D721Med (cell line): ENCODE data around the gene APPL2.
"Not testable (repeated sequence)": the region's sequence is repeated elsewhere in the genome, so short reads cannot be mapped to it uniquely, and the experiment has no call there.

Experiments used
- DNase-seq: peaks from one replicate; pipeline ENCODE4 v3.0.0; 2011; ENCODE audit warnings: low spot score; ENCODE audit not compliant: insufficient read length
- FAIRE-seq: peaks from 2 replicates; lab custom pipeline; 2011; peaks lifted over from hg19 to GRCh38; lab: Jason Lieb, UNC
- TF ChIP-seq, protein P1 (sequence below): IDR thresholded peaks from 2 replicates; pipeline ENCODE4 v1.5.1; 2012; ENCODE audit warnings: mild to moderate bottlenecking, control low read depth; ENCODE audit not compliant: insufficient read depth; ENCODE audit errors: missing control alignments

The APPL2 gene

DNA sequence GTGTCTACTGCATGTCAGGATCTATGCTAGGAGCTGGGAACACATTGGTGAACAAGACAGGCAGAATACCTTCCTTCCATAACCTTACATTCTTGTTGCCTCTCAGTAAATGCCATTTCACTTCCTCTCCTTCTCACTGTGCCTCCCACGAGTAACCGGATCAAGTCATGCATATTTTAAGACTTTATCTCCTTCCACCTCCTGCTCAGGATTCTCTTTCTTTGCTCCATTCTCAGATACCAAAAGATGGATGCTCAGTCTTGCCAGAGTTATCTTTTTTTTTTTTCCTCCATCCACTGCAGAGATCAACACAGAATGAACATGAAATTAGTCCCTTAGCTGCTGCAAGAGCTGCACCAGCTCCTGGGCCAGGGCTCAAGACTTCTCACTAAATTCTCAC is 20.0 kb upstream of the APPL2 start:
- FAIRE-seq: no peak
- DNase-seq: no peak
- TF ChIP-seq, protein P1, sequence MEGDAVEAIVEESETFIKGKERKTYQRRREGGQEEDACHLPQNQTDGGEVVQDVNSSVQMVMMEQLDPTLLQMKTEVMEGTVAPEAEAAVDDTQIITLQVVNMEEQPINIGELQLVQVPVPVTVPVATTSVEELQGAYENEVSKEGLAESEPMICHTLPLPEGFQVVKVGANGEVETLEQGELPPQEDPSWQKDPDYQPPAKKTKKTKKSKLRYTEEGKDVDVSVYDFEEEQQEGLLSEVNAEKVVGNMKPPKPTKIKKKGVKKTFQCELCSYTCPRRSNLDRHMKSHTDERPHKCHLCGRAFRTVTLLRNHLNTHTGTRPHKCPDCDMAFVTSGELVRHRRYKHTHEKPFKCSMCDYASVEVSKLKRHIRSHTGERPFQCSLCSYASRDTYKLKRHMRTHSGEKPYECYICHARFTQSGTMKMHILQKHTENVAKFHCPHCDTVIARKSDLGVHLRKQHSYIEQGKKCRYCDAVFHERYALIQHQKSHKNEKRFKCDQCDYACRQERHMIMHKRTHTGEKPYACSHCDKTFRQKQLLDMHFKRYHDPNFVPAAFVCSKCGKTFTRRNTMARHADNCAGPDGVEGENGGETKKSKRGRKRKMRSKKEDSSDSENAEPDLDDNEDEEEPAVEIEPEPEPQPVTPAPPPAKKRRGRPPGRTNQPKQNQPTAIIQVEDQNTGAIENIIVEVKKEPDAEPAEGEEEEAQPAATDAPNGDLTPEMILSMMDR: no peak

DNA sequence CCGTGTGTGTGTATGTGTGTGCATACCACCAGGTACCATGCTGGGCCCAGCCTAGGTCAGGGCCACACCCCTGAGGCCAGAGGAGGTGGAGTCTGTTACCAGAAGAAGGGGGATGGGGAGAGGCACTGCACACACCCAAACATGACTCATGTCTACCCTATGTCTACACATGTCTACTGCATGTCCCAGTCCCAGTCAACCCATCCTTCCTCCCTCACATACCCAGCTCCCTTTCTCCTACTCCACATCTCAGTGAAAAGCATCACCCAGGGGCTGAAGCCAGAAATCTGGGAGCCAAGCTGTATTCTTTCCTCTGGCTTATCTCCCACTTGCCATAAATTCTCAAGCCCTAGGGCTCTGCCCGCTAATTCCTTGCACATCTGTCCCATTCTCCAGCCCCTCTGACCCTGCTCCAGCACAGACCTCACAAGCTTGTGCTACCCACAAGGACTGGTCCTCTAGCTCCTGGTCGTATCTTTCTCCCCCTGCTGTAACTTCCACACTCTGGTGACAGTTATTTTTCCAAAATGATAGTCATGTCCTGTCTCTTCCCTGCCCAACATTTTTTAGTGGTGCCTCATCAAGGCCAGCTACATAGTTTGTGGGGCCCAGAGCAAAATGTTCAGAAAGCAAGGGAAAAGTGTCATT is 18.0 kb upstream of the APPL2 start:
- TF ChIP-seq, protein P1: no peak
- DNase-seq (no peak), FAIRE-seq (no peak)

DNA sequence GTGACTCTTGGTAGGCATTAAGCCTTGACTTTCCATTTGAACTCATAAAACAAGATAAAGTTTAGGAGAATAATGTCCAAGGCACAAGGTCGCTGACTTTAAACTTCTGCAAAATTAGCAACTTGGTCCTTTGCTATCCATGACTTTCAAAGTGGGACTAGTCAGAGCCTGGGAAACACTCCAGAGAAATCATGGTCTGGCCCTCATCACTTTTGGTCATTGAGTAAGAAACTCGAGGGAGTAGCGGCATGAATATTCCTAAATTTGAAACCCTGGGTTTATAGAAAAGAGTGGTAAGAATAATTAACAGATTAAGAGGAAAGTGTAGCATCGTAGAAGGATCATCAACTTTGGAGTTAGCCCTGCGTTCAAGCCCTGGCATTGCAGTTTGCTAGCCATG is 16.9 kb upstream of the APPL2 start:
- no peak for FAIRE-seq
- no peak for DNase-seq
- TF ChIP-seq, protein P1: no peak

DNA sequence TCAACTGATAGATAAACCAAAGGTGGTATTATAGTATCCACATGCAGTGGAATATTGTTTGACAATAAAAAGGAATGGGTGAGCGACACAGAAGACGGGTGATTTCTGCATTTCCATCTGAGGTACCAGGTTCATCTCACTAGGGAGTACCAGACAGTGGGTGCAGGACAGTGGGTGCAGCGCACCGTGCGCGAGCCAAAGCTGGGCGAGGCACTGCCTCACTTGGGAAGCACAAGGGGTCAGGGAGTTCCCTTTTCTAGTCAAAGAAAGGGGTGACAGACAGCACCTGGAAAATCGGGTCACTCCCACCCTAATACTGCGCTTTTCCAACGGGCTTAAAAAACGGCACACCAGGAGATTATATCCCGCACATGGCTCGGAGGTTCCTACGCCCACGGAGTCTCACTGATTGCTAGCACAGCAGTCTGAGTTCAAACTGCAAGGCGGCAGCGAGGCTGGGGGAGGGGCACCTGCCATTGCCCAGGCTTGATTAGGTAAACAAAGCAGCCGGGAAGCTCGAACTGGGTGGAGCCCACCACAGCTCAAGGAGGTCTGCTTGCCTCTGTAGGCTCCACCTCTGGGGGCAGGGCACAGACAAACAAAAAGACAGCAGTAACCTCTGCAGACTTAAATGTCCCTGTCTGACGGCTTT is 9.9 kb upstream of the APPL2 start:
- not testable (repeated sequence) for DNase-seq, FAIRE-seq

DNA sequence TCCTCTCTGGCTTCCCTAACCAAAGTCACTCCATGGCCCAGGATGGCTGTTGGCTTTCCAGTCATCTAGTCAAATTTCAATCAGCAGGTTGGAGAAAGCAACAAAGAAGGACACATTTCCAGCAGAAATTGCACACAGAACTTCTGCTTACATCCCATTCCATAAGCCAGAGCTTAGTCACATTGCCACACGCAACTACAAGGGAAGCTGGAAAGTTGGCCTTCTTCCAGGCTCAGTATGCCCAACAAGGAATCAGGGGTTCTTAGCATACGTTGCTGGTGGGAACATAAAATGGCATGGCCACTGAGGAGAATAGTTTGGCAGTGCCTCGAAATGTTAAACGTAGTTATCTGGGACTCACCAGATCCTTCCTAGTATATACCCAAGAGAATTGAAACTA is 9.3 kb upstream of the APPL2 start:
- TF ChIP-seq, protein P1: no peak
- DNase-seq (no peak), FAIRE-seq (no peak)

- FAIRE-seq: no peak
- no peak for DNase-seq
These were observed 4.3 kb upstream of the APPL2 start for GRCh38 chr12:105240228-105240627.

GRCh38 chr12:105239304-105239703 is 3.3 kb upstream of the APPL2 start:
- DNase-seq (no peak), FAIRE-seq (no peak)
- TF ChIP-seq, protein P1: no peak

More at GRCh38 chr12:105240228-105240627, 4.3 kb upstream of the APPL2 start:
- TF ChIP-seq, protein P1: no peak
